ENCODE data around the gene ZNF692.

The ZNF692 gene

GRCh38 chr1:248848602-248849001, 10.3 kb downstream of the ZNF692 start:
- peaks cover 90% of the 10 kb centered on the region for H3K36me3 ChIP-seq (ENCODE audit: control insufficient read depth, insufficient read depth, low read length)
- no peak overlapping the region for H3K4me3 ChIP-seq (ENCODE audit: low read depth, low read length)
- no peak overlapping the region for H3K27ac ChIP-seq (ENCODE audit: low read depth, low read length)
- H3K9me3 ChIP-seq (ENCODE audit: control insufficient read depth, insufficient read depth, low read length), result no peaks in the 10 kb centered on the region
- H3K4me1 ChIP-seq (ENCODE audit: control insufficient read depth, insufficient read depth, low read length), result no peaks in the 10 kb centered on the region
- no peak overlapping the region for H3K9ac ChIP-seq (ENCODE audit: low read depth, low read length)
- no peaks in the 10 kb centered on the region for H3K27me3 ChIP-seq (ENCODE audit: control insufficient read depth, insufficient read depth, low read length)

GRCh38 chr1:248847956-248848561, 10.8 kb downstream of the ZNF692 start:
- H3K36me3 ChIP-seq (ENCODE audit: control insufficient read depth, insufficient read depth, low read length), result peaks cover 86% of the 10 kb centered on the region
- H3K27ac ChIP-seq (ENCODE audit: low read depth, low read length), result no peak overlapping the region
- H3K4me1 ChIP-seq (ENCODE audit: control insufficient read depth, insufficient read depth, low read length), result no peaks in the 10 kb centered on the region

GRCh38 chr1:248847181-248847955, 11.5 kb downstream of the ZNF692 start:
- Histone ChIP-seq H3K4me3 (ENCODE audit: low read depth, low read length) (no peak overlapping the region), H3K27ac (ENCODE audit: low read depth, low read length) (no peak overlapping the region), H3K9ac (ENCODE audit: low read depth, low read length) (no peak overlapping the region), H3K4me1 (ENCODE audit: control insufficient read depth, insufficient read depth, low read length) (no peaks in the 10 kb centered on the region), H3K36me3 (ENCODE audit: control insufficient read depth, insufficient read depth, low read length) (peaks cover 80% of the 10 kb centered on the region), H3K27me3 (ENCODE audit: control insufficient read depth, insufficient read depth, low read length) (no peaks in the 10 kb centered on the region), H3K9me3 (ENCODE audit: control insufficient read depth, insufficient read depth, low read length) (no peaks in the 10 kb centered on the region)

More at GRCh38 chr1:248847956-248848561, 10.8 kb downstream of the ZNF692 start:
- Histone ChIP-seq H3K9ac (ENCODE audit: low read depth, low read length) (no peak overlapping the region), H3K27me3 (ENCODE audit: control insufficient read depth, insufficient read depth, low read length) (no peaks in the 10 kb centered on the region), H3K9me3 (ENCODE audit: control insufficient read depth, insufficient read depth, low read length) (no peaks in the 10 kb centered on the region), H3K4me3 (ENCODE audit: low read depth, low read length) (no peak overlapping the region)

GRCh38 chr1:248844526-248844925, 14.4 kb downstream of the ZNF692 start:
- Histone ChIP-seq H3K4me3 (ENCODE audit: low read depth, low read length) (no peak overlapping the region), H3K4me1 (ENCODE audit: control insufficient read depth, insufficient read depth, low read length) (0 out of 2 replicates have a peak, but pooled peaks cover 3% of the 10 kb centered on the region), H3K27ac (ENCODE audit: low read depth, low read length) (no peak overlapping the region), H3K36me3 (ENCODE audit: control insufficient read depth, insufficient read depth, low read length) (peaks cover 55% of the 10 kb centered on the region), H3K27me3 (ENCODE audit: control insufficient read depth, insufficient read depth, low read length) (no peaks in the 10 kb centered on the region), H3K9ac (ENCODE audit: low read depth, low read length) (no peak overlapping the region), H3K9me3 (ENCODE audit: control insufficient read depth, insufficient read depth, low read length) (no peaks in the 10 kb centered on the region)

- H3K4me1 ChIP-seq (ENCODE audit: control insufficient read depth, insufficient read depth, low read length), result 0 out of 2 replicates have a peak, but pooled peaks cover 3% of the 10 kb centered on the region
- no peaks in the 10 kb centered on the region for H3K9me3 ChIP-seq (ENCODE audit: control insufficient read depth, insufficient read depth, low read length)
- no peak overlapping the region for H3K4me3 ChIP-seq (ENCODE audit: low read depth, low read length)
- no peaks in the 10 kb centered on the region for H3K27me3 ChIP-seq (ENCODE audit: control insufficient read depth, insufficient read depth, low read length)
- H3K36me3 ChIP-seq (ENCODE audit: control insufficient read depth, insufficient read depth, low read length), result peaks cover 46% of the 10 kb centered on the region
- no peak overlapping the region for H3K27ac ChIP-seq (ENCODE audit: low read depth, low read length)
- no peak overlapping the region for H3K9ac ChIP-seq (ENCODE audit: low read depth, low read length)
These were observed 15.2 kb downstream of the ZNF692 start for GRCh38 chr1:248843687-248844086.

- H3K9ac ChIP-seq (ENCODE audit: low read depth, low read length), result no peak overlapping the region
- no peak overlapping the region for H3K27ac ChIP-seq (ENCODE audit: low read depth, low read length)
- no peaks in the 10 kb centered on the region for H3K27me3 ChIP-seq (ENCODE audit: control insufficient read depth, insufficient read depth, low read length)
- no peaks in the 10 kb centered on the region for H3K9me3 ChIP-seq (ENCODE audit: control insufficient read depth, insufficient read depth, low read length)
- H3K4me1 ChIP-seq (ENCODE audit: control insufficient read depth, insufficient read depth, low read length), result 0 out of 2 replicates have a peak, but pooled peaks cover 3% of the 10 kb centered on the region
- H3K4me3 ChIP-seq (ENCODE audit: low read depth, low read length), result no peak overlapping the region
- H3K36me3 ChIP-seq (ENCODE audit: control insufficient read depth, insufficient read depth, low read length), result peaks cover 38% of the 10 kb centered on the region
These were observed 16.0 kb downstream of the ZNF692 start for GRCh38 chr1:248842781-248843331.

- H3K9ac ChIP-seq (ENCODE audit: low read depth, low read length), result no peak overlapping the region
- H3K27me3 ChIP-seq (ENCODE audit: control insufficient read depth, insufficient read depth, low read length), result peaks cover 3% of the 10 kb centered on the region; the same call in 1 of the 2 replicates
- H3K36me3 ChIP-seq (ENCODE audit: control insufficient read depth, insufficient read depth, low read length), result peaks cover 28% of the 10 kb centered on the region
- H3K9me3 ChIP-seq (ENCODE audit: control insufficient read depth, insufficient read depth, low read length), result no peaks in the 10 kb centered on the region
- H3K4me1 ChIP-seq (ENCODE audit: control insufficient read depth, insufficient read depth, low read length), result 0 out of 2 replicates have a peak, but pooled peaks cover 8% of the 10 kb centered on the region
- no peak overlapping the region for H3K27ac ChIP-seq (ENCODE audit: low read depth, low read length)
- no peak overlapping the region for H3K4me3 ChIP-seq (ENCODE audit: low read depth, low read length)
These were observed 17.0 kb downstream of the ZNF692 start for GRCh38 chr1:248841702-248842395.

GRCh38 chr1:248840946-248841345, 17.9 kb downstream of the ZNF692 start:
- Histone ChIP-seq H3K27ac (ENCODE audit: low read depth, low read length) (no peak overlapping the region), H3K36me3 (ENCODE audit: control insufficient read depth, insufficient read depth, low read length) (peaks cover 19% of the 10 kb centered on the region), H3K9me3 (ENCODE audit: control insufficient read depth, insufficient read depth, low read length) (no peaks in the 10 kb centered on the region), H3K9ac (ENCODE audit: low read depth, low read length) (no peak overlapping the region), H3K4me3 (ENCODE audit: low read depth, low read length) (no peak overlapping the region), H3K27me3 (ENCODE audit: control insufficient read depth, insufficient read depth, low read length) (peaks cover 3% of the 10 kb centered on the region; the same call in 1 of the 2 replicates), H3K4me1 (ENCODE audit: control insufficient read depth, insufficient read depth, low read length) (0 out of 2 replicates have a peak, but pooled peaks cover 8% of the 10 kb centered on the region)

- H3K4me3 ChIP-seq (ENCODE audit: low read depth, low read length), result peak overlapping the region; percentile 92
- H3K36me3 ChIP-seq (ENCODE audit: control insufficient read depth, insufficient read depth, low read length), result 0 out of 2 replicates have a peak, but pooled peaks cover 2% of the 10 kb centered on the region
- 0 out of 2 replicates have a peak, but pooled peaks cover 8% of the 10 kb centered on the region for H3K4me1 ChIP-seq (ENCODE audit: control insufficient read depth, insufficient read depth, low read length)
- no peaks in the 10 kb centered on the region for H3K9me3 ChIP-seq (ENCODE audit: control insufficient read depth, insufficient read depth, low read length)
- H3K9ac ChIP-seq (ENCODE audit: low read depth, low read length), result 0 out of 2 replicates have a peak overlapping the region, but pooled peaks have one; percentile 87
- H3K27ac ChIP-seq (ENCODE audit: low read depth, low read length), result peak overlapping the region; percentile 86
- H3K27me3 ChIP-seq (ENCODE audit: control insufficient read depth, insufficient read depth, low read length), result peaks cover 4% of the 10 kb centered on the region; the same call in 1 of the 2 replicates
These were observed 19.7 kb downstream of the ZNF692 start for GRCh38 chr1:248839168-248839555.

GRCh38 chr1:248838357-248839167, 20.3 kb downstream of the ZNF692 start:
- Histone ChIP-seq H3K4me1 (ENCODE audit: control insufficient read depth, insufficient read depth, low read length) (0 out of 2 replicates have a peak, but pooled peaks cover 8% of the 10 kb centered on the region), H3K27ac (ENCODE audit: low read depth, low read length) (peak overlapping the region; percentile 86), H3K4me3 (ENCODE audit: low read depth, low read length) (peak overlapping the region; percentile 92), H3K9ac (ENCODE audit: low read depth, low read length) (peak overlapping the region; percentile 87), H3K9me3 (ENCODE audit: control insufficient read depth, insufficient read depth, low read length) (no peaks in the 10 kb centered on the region), H3K27me3 (ENCODE audit: control insufficient read depth, insufficient read depth, low read length) (peaks cover 6% of the 10 kb centered on the region; the same call in 1 of the 2 replicates), H3K36me3 (ENCODE audit: control insufficient read depth, insufficient read depth, low read length) (0 out of 2 replicates have a peak, but pooled peaks cover 2% of the 10 kb centered on the region)
